Ascending aorta (tissue), 2 donors: ENCODE measurements around the gene COL6A1. TPM values are rescaled to one million over a fixed set of nuclear protein-coding genes. Genes with fewer than 3 reads are reported as not detected.
"Not testable (repeated sequence)": the region's sequence is repeated elsewhere in the genome, so short reads cannot be mapped to it uniquely, and the experiment has no call there.

Source experiments
- DNase-seq, 2 donors: peaks; one replicate each; pipeline ENCODE4 v3.0.0-alpha.2; 2019; ENCODE audit warnings: low spot score in 2 of 2
- H3K27ac ChIP-seq, 2 donors: fragments of 200-600 bp; sonication (generic); one replicate each; pipeline ENCODE4 v1.5.1; 2016 to 2017; ENCODE audit warnings: mild to moderate bottlenecking in 1 of 2
- H3K27me3 ChIP-seq: fragments of 200-600 bp; sonication (generic); one replicate; pipeline ENCODE4 v1.5.1; 2017
- H3K36me3 ChIP-seq, 2 donors: fragments of 200-600 bp; sonication (generic); one replicate each; pipeline ENCODE4 v1.5.1; 2016
- H3K4me1 ChIP-seq, 2 donors: fragments of 200-600 bp; sonication (generic); one replicate each; pipeline ENCODE4 v1.5.1; 2016 to 2017; ENCODE audit warnings: mild to moderate bottlenecking in 1 of 2
- H3K4me3 ChIP-seq, 2 donors: fragments of 200-600 bp; sonication (generic); one replicate each; pipeline ENCODE4 v1.5.1; 2016 to 2017; ENCODE audit warnings: mild to moderate bottlenecking in 1 of 2
- H3K9me3 ChIP-seq, 2 donors: fragments of 200-600 bp; sonication (generic); one replicate each; pipeline ENCODE4 v1.5.1; 2016
- CTCF ChIP-seq, 3 experiments: fragments of 200-600 bp in 2 of 3; fragments of 450-650 bp in 1 of 3; sonication (generic) in 2 of 3; IDR thresholded peaks; one replicate each; pipeline ENCODE4 v1.5.1; 2016 to 2019; ENCODE audit warnings: antibody characterized with exemption in 3 of 3, mild to moderate bottlenecking in 1 of 3, moderate library complexity in 1 of 3
- intact Hi-C: fragments of 100-400 bp; cut with DNase I; formaldehyde crosslinking; loops from one replicate; pipeline ENCODE4 v1.15.1; 2023
- total RNA-seq: library from RNA; depleted of rRNA; stranded (reverse); fragments of >200 nt; gene quantifications from one replicate; pipeline ENCODE4 v1.1.0, GENCODE V29; 2016

The COL6A1 gene
- total RNA-seq, 1 donor from 2014 or later: 1,564 TPM

DNA sequence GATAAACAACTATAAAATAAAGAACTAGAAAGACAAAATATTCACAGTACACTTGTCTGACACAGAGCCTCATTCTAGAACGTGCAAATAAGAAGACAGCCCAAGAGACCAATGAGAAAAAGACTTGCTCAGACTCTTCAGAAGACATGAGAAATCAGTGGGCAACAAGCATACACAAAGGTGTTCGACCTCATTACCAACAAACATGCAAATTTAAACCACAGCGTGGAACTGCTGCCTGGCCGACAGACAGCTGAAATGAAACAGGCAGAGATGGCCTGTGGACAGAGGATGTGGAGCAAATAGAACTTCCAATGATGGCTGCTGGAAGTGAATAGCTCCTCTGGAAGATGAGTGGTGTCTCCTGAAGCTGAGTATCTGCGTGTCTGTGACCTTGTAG, 22.4 kb upstream of the COL6A1 start:
- H3K27ac ChIP-seq: peak overlapping the region; percentile 82 to 86
- intact Hi-C loops: loop anchor here (5.0 kb wide), 1 partner anchor 268 kb away; the partner anchor contains the start of gene LSS

GRCh38 chr21:45959779-45960390, 21.7 kb upstream of the COL6A1 start:
- intact Hi-C loops: loop anchor here (5.0 kb wide), 1 partner anchor 267 kb away; the partner anchor contains the start of gene LSS
- peak overlapping the region; percentile 82 to 86 for H3K27ac ChIP-seq
- no peaks in the 10 kb centered on the region for H3K36me3 ChIP-seq
- no peak for DNase-seq
- H3K4me1 ChIP-seq: peaks cover 0 to 39% of the 10 kb centered on the region in 2 donors
- peaks cover 0 to 5% of the 10 kb centered on the region in 2 donors for H3K9me3 ChIP-seq
- no peak overlapping the region for H3K4me3 ChIP-seq
- H3K27me3 ChIP-seq: no peaks in the 10 kb centered on the region
- no peak for TF ChIP-seq CTCF (IDR thresholded peaks at IDR 0.05)

More for the DNA sequence above, 22.4 kb upstream of the COL6A1 start:
- no peaks in the 10 kb centered on the region for H3K27me3 ChIP-seq
- no peak for DNase-seq
- peaks cover 0 to 42% of the 10 kb centered on the region in 2 donors for H3K4me1 ChIP-seq
- H3K4me3 ChIP-seq: no peak overlapping the region
- no peak for TF ChIP-seq CTCF (IDR thresholded peaks at IDR 0.05)
- no peaks in the 10 kb centered on the region for H3K36me3 ChIP-seq
- H3K9me3 ChIP-seq: no peaks in the 10 kb centered on the region

DNA sequence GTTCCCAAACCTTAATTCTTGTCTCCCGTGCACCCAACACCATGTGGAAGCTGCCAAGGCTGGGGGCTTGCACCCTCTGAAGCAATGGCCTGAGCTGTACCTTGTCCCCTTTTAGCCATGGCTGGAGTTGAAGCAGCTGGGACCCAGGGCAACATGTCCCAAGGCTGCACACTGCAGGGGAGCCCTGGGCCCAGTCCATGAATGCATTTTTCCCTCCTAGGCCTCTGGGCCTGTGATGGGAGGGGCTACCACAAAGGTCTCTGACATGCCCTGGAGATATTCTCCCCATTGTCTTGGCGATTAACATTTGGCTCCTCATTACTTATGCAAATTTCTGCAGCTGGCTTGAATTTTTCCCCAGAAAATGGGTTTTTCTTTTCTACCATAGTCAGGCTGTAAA, 20.2 kb upstream of the COL6A1 start:
- H3K9me3 ChIP-seq, intact Hi-C loops, H3K36me3 ChIP-seq, H3K27me3 ChIP-seq, DNase-seq, H3K4me3 ChIP-seq: not testable (repeated sequence)
- peak overlapping the region in 1 of 2 donors; percentile 15 for H3K27ac ChIP-seq
- H3K4me1 ChIP-seq: peaks cover 0 to 37% of the 10 kb centered on the region in 2 donors

- peak in 1 of 2 donors; percentile 56 for DNase-seq
- H3K4me3 ChIP-seq: no peak overlapping the region
- no peaks in the 10 kb centered on the region for H3K36me3 ChIP-seq
- H3K9me3 ChIP-seq: peaks cover 0 to 5% of the 10 kb centered on the region in 2 donors
- no peaks in the 10 kb centered on the region for H3K27me3 ChIP-seq
- peaks cover 0 to 27% of the 10 kb centered on the region in 2 donors for H3K4me1 ChIP-seq
- peak overlapping the region; percentile 30 to 33 for H3K27ac ChIP-seq
- intact Hi-C loops: no loop called here
- no peak for TF ChIP-seq CTCF (IDR thresholded peaks at IDR 0.05)
Measured at GRCh38 chr21:45962531-45963231, 18.9 kb upstream of the COL6A1 start.

GRCh38 chr21:45963232-45963570, 18.4 kb upstream of the COL6A1 start:
- no peaks in the 10 kb centered on the region for H3K27me3 ChIP-seq
- intact Hi-C loops: no loop called here
- H3K36me3 ChIP-seq: no peaks in the 10 kb centered on the region
- H3K4me1 ChIP-seq: peaks cover 0 to 25% of the 10 kb centered on the region in 2 donors
- no peak overlapping the region for H3K4me3 ChIP-seq
- TF ChIP-seq CTCF (IDR thresholded peaks at IDR 0.05): no peak
- peak overlapping the region in 1 of 2 donors; percentile 33 for H3K27ac ChIP-seq
- peak in 1 of 2 donors; percentile 37 for DNase-seq
- H3K9me3 ChIP-seq: peaks cover 0 to 5% of the 10 kb centered on the region in 2 donors

DNA sequence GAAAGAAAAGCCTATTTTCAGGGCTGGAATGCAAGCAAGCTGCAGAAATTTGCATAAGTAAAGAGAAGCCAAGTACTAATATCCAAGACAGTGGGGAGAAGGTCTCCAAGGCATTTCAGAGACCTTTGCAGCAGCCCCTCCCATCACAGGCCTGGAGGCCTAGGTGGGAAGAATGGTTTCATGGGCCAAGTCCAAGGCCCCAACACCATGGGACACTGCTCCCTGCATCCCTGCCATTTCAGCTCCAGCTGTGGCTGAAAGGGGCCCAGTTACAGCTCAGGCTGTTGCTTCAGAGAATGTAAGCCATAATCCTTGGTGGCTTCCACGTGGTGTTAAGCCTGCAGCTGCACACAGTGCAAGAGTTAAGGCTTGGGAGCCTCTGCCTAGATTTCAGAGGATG, 16.9 kb upstream of the COL6A1 start:
- intact Hi-C loops: no loop called here
- no peak for TF ChIP-seq CTCF (IDR thresholded peaks at IDR 0.05)
- Histone ChIP-seq H3K27me3 (no peaks in the 10 kb centered on the region), H3K27ac (no peak overlapping the region), H3K4me1 (peaks cover 0 to 14% of the 10 kb centered on the region in 2 donors), H3K36me3 (no peaks in the 10 kb centered on the region), H3K9me3 (peaks cover 0 to 5% of the 10 kb centered on the region in 2 donors), H3K4me3 (no peak overlapping the region)
- no peak for DNase-seq
